Measurements from ENCODE around the gene SMIM41. TPM values are rescaled to one million over a fixed set of nuclear protein-coding genes. Genes with fewer than 3 reads are reported as not detected.

Gene SMIM41
- total and polyA plus RNA-seq, 3 experiments from 2014 or later: not detected

- H3K4me3 ChIP-seq (ENCODE audit: low read length): no peak overlapping the region
- peak overlapping the region in 2 of 8 donors; percentile 37 to 80 for H3K27ac Mint-ChIP-seq
- no peak overlapping the region for H3K27ac ChIP-seq (ENCODE audit: low read depth, low read length)
- no peaks in the 10 kb centered on the region for H3K27me3 ChIP-seq (ENCODE audit: insufficient read depth, low read length, poor library complexity, severe bottlenecking)
- H3K27me3 Mint-ChIP-seq: peaks cover 0 to 2% of the 10 kb centered on the region in 2 donors
- H3K36me3 Mint-ChIP-seq: no peaks in the 10 kb centered on the region
- ChIA-PET CTCF (interaction anchor here (1.0 to 20.9 kb wide), 2 partner anchors 20 to 38 kb away, joined by 3 to 206 read pairs; no protein-coding TSS in a partner anchor), POLR2A (interaction anchor here (1.2 kb wide), 1 partner anchor 10 kb away, joined by 6 read pairs; no protein-coding TSS in a partner anchor)
- H3K4me3 Mint-ChIP-seq: peak overlapping the region in 1 of 7 donors; percentile 30
- H3K9me3 Mint-ChIP-seq: no peaks in the 10 kb centered on the region
- H3K36me3 ChIP-seq (ENCODE audit: insufficient read depth, low read length): no peaks in the 10 kb centered on the region
- H3K4me1 ChIP-seq (ENCODE audit: insufficient read depth, low read length): peaks cover 17% of the 10 kb centered on the region
- no peak for DNase-seq
- H3K9me3 ChIP-seq (ENCODE audit: low read length): no peaks in the 10 kb centered on the region
- H3K4me1 Mint-ChIP-seq: peaks cover 14 to 23% (median 17%) of the 10 kb centered on the region in 3 donors
Measured at GRCh38 chr12:52044292-52044983, 35.1 kb upstream of the SMIM41 start.

DNA sequence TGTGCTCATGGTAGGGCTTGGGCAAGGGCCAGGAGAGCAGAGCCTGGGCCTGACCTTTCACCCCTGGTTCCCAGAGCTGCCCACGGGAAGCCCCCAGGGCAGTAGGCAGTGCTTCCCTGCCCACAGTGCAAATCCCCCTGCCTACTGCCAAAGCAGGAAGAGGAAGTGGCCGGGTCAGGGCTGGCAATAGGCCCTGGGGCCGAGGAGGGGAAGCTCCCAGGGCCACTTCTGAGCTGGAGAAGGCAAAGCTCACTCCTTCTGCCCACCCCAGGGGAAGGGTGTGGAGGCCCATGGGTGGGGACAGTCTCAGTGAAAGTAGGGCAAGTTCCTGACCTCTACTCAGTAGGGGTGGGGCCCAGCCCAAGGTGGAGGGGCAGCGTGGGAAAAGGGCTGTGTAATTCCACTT is 33.7 kb upstream of the SMIM41 start:
- Mint-ChIP-seq H3K4me1 (peaks cover 24 to 32% (median 26%) of the 10 kb centered on the region in 3 donors), H3K4me3 (no peak overlapping the region), H3K27me3 (peaks cover 0 to 2% of the 10 kb centered on the region in 2 donors), H3K27ac (no peak overlapping the region), H3K36me3 (no peaks in the 10 kb centered on the region), H3K9me3 (no peaks in the 10 kb centered on the region)
- ChIA-PET POLR2A (no interaction called here), CTCF (interaction anchor here (20.9 kb wide), 1 partner anchor 21 kb away, joined by 206 read pairs; no protein-coding TSS in a partner anchor)
- Histone ChIP-seq H3K27ac (ENCODE audit: low read depth, low read length) (no peak overlapping the region), H3K36me3 (ENCODE audit: insufficient read depth, low read length) (no peaks in the 10 kb centered on the region), H3K27me3 (ENCODE audit: insufficient read depth, low read length, poor library complexity, severe bottlenecking) (no peaks in the 10 kb centered on the region), H3K4me1 (ENCODE audit: insufficient read depth, low read length) (peaks cover 29% of the 10 kb centered on the region), H3K9me3 (ENCODE audit: low read length) (no peaks in the 10 kb centered on the region), H3K4me3 (ENCODE audit: low read length) (no peak overlapping the region)
- DNase-seq: no peak

DNA sequence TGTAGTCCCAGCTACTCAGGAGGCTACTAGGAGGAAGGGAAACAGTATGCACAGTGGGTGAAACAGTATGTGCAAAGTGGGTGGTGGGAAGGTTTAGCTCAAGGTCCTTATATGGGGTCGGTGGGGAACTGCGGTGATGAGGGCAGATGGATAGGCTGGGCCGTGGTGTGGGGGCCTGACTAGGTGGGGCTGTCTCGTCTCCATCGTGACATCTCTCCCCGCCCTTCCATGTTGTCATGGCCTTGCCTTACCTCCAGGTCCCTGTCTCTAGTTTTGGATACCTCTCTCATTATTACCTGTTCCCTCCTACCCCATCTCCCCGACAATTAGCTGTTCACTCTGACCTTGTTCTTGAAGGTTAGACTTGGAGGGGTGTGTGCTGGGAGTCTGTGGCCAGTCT is 32.6 kb upstream of the SMIM41 start:
- POLR2A ChIA-PET: no interaction called here

DNA sequence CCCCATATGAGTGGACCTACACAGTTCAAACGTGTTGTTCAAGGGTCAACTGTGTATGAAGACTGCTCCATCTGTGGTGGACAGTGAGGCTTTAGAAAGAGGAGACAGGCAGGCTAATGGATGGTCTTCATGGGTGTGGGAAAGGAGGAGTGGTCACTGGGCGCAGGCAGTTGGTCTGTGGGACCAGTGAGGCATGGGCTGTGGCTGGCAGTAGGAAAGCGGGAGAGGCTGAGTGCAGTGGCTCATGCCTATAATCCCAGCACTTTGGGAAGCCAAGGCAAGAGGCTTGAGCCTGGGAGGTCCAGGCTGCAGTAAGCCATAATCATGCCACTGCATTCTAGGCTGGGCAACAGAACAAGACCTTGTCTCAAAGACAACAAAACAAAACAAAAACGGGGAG is 30.2 kb upstream of the SMIM41 start:
- no peaks in the 10 kb centered on the region for H3K27me3 ChIP-seq (ENCODE audit: insufficient read depth, low read length, poor library complexity, severe bottlenecking)
- no peak overlapping the region for H3K4me3 ChIP-seq (ENCODE audit: low read length)
- H3K9me3 Mint-ChIP-seq: no peaks in the 10 kb centered on the region
- DNase-seq: no peak
- no peak overlapping the region for H3K27ac ChIP-seq (ENCODE audit: low read depth, low read length)
- H3K36me3 ChIP-seq (ENCODE audit: insufficient read depth, low read length): no peaks in the 10 kb centered on the region
- peaks cover 0 to 2% of the 10 kb centered on the region in 2 donors for H3K27me3 Mint-ChIP-seq
- peaks cover 0 to 3% (median 0%) of the 10 kb centered on the region in 3 donors for H3K36me3 Mint-ChIP-seq
- ChIA-PET CTCF (interaction anchor here (20.9 kb wide), 1 partner anchor 25 kb away, joined by 206 read pairs; no protein-coding TSS in a partner anchor), POLR2A (interaction anchor here (0.6 kb wide), 1 partner anchor 21 kb away, joined by 3 read pairs; the partner anchor contains the start of gene ATG101)
- peaks cover 27% of the 10 kb centered on the region for H3K4me1 ChIP-seq (ENCODE audit: insufficient read depth, low read length)
- no peaks in the 10 kb centered on the region for H3K9me3 ChIP-seq (ENCODE audit: low read length)
- H3K4me1 Mint-ChIP-seq: peaks cover 24 to 39% (median 28%) of the 10 kb centered on the region in 3 donors
- H3K4me3 Mint-ChIP-seq: peak overlapping the region; percentile 64 to 99 (median 94)
- peak overlapping the region; percentile 43 to 99 (median 88) for H3K27ac Mint-ChIP-seq

More for the DNA sequence above, 32.6 kb upstream of the SMIM41 start:
- Mint-ChIP-seq H3K27me3 (no peaks in the 10 kb centered on the region), H3K4me1 (peaks cover 23 to 36% (median 26%) of the 10 kb centered on the region in 3 donors), H3K9me3 (no peaks in the 10 kb centered on the region), H3K4me3 (no peak overlapping the region), H3K36me3 (peaks cover 0 to 3% (median 0%) of the 10 kb centered on the region in 3 donors), H3K27ac (no peak overlapping the region)
- Histone ChIP-seq H3K36me3 (ENCODE audit: insufficient read depth, low read length) (no peaks in the 10 kb centered on the region), H3K27ac (ENCODE audit: low read depth, low read length) (no peak overlapping the region), H3K4me1 (ENCODE audit: insufficient read depth, low read length) (peaks cover 28% of the 10 kb centered on the region), H3K4me3 (ENCODE audit: low read length) (no peak overlapping the region), H3K9me3 (ENCODE audit: low read length) (no peaks in the 10 kb centered on the region), H3K27me3 (ENCODE audit: insufficient read depth, low read length, poor library complexity, severe bottlenecking) (no peaks in the 10 kb centered on the region)
- CTCF ChIA-PET: interaction anchor here (1.0 to 20.9 kb wide), 4 partner anchors 23 to 226 kb away, joined by 3 to 206 read pairs (median 4); no protein-coding TSS in a partner anchor
- DNase-seq: no peak

DNA sequence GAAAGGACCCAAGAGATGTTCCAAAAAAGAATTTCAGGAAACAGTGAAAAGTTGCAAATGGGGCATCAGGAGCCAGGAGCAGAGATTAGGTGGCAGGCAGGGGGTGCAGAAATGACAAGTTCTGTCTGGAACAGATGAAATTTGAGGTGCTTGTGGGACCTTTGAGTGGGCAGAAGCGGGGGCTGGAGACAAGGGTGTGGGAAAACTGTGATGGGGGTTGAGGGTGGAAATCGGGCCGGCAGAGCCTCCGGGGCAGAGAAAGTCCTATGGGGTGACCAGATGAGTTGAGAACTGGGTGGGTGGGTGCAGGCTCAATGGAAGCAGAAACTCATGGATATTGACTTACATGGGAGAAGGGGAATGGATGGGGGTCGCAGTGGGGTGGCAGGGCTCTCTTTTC is 29.8 kb upstream of the SMIM41 start:
- Histone ChIP-seq H3K27ac (ENCODE audit: low read depth, low read length) (no peak overlapping the region), H3K4me1 (ENCODE audit: insufficient read depth, low read length) (peaks cover 27% of the 10 kb centered on the region), H3K27me3 (ENCODE audit: insufficient read depth, low read length, poor library complexity, severe bottlenecking) (no peaks in the 10 kb centered on the region), H3K36me3 (ENCODE audit: insufficient read depth, low read length) (no peaks in the 10 kb centered on the region), H3K9me3 (ENCODE audit: low read length) (no peaks in the 10 kb centered on the region), H3K4me3 (ENCODE audit: low read length) (no peak overlapping the region)
- no peak for DNase-seq
- ChIA-PET CTCF (no interaction called here), POLR2A (no interaction called here)
- peak overlapping the region; percentile 61 to 99 (median 94) for H3K4me3 Mint-ChIP-seq
- H3K9me3 Mint-ChIP-seq: no peaks in the 10 kb centered on the region
- peak overlapping the region; percentile 43 to 99 (median 88) for H3K27ac Mint-ChIP-seq
- H3K27me3 Mint-ChIP-seq: peaks cover 0 to 2% of the 10 kb centered on the region in 2 donors
- H3K36me3 Mint-ChIP-seq: peaks cover 0 to 3% (median 0%) of the 10 kb centered on the region in 3 donors
- H3K4me1 Mint-ChIP-seq: peaks cover 24 to 39% (median 28%) of the 10 kb centered on the region in 3 donors

- no peaks in the 10 kb centered on the region for H3K9me3 Mint-ChIP-seq
- H3K4me1 ChIP-seq (ENCODE audit: insufficient read depth, low read length): peaks cover 27% of the 10 kb centered on the region
- H3K27ac Mint-ChIP-seq: peak overlapping the region; percentile 85 to 100 (median 89)
- H3K4me3 Mint-ChIP-seq: peak overlapping the region; percentile 79 to 99 (median 94)
- DNase-seq: no peak
- H3K4me1 Mint-ChIP-seq: peaks cover 24 to 39% (median 28%) of the 10 kb centered on the region in 3 donors
- H3K27me3 ChIP-seq (ENCODE audit: insufficient read depth, low read length, poor library complexity, severe bottlenecking): no peaks in the 10 kb centered on the region
- H3K27me3 Mint-ChIP-seq: peaks cover 0 to 2% of the 10 kb centered on the region in 2 donors
- peak overlapping the region; percentile 81 for H3K27ac ChIP-seq (ENCODE audit: low read depth, low read length)
- peaks cover 0 to 3% (median 0%) of the 10 kb centered on the region in 3 donors for H3K36me3 Mint-ChIP-seq
- POLR2A ChIA-PET: interaction anchor here (0.9 to 1.9 kb wide), 7 partner anchors 9 to 27 kb away, joined by 4 to 20 read pairs (median 4); partner anchors contain the start of gene ATG101
- H3K4me3 ChIP-seq (ENCODE audit: low read length): peak overlapping the region; percentile 84
- no peaks in the 10 kb centered on the region for H3K9me3 ChIP-seq (ENCODE audit: low read length)
- no peaks in the 10 kb centered on the region for H3K36me3 ChIP-seq (ENCODE audit: insufficient read depth, low read length)
- CTCF ChIA-PET: interaction anchor here (1.7 to 3.0 kb wide), 4 partner anchors 12 to 25 kb away, joined by 5 to 33 read pairs (median 12); partner anchors contain the start of gene ATG101
Measured at GRCh38 chr12:52050116-52050757, 29.3 kb upstream of the SMIM41 start.

- ChIA-PET POLR2A (interaction anchor here (0.7 to 1.9 kb wide), 10 partner anchors 10 to 76 kb away, joined by 3 to 20 read pairs (median 4); partner anchors contain the start of gene ATG101), CTCF (interaction anchor here (0.7 to 3.0 kb wide), 6 partner anchors 13 to 58 kb away, joined by 3 to 33 read pairs (median 6); partner anchors contain the start of gene ATG101)
- Histone ChIP-seq H3K27me3 (ENCODE audit: insufficient read depth, low read length, poor library complexity, severe bottlenecking) (no peaks in the 10 kb centered on the region), H3K9me3 (ENCODE audit: low read length) (no peaks in the 10 kb centered on the region), H3K36me3 (ENCODE audit: insufficient read depth, low read length) (no peaks in the 10 kb centered on the region), H3K4me3 (ENCODE audit: low read length) (peak within 1 kb of the TSS; percentile 91), H3K27ac (ENCODE audit: low read depth, low read length) (peak within 1 kb of the TSS; percentile 90), H3K4me1 (ENCODE audit: insufficient read depth, low read length) (peaks cover 27% of the 10 kb centered on the region)
- DNase-seq: peak; percentile 99 to 100 (median 99)
- Mint-ChIP-seq H3K27ac (peak within 1 kb of the TSS; percentile 85 to 100 (median 98)), H3K4me1 (peaks cover 24 to 39% (median 28%) of the 10 kb centered on the region in 3 donors), H3K9me3 (no peaks in the 10 kb centered on the region), H3K4me3 (peak within 1 kb of the TSS; percentile 79 to 99 (median 94)), H3K36me3 (peaks cover 0 to 3% (median 0%) of the 10 kb centered on the region in 3 donors), H3K27me3 (peaks cover 0 to 2% of the 10 kb centered on the region in 2 donors)
Measured at GRCh38 chr12:52050758-52051541, 28.6 kb upstream of the SMIM41 start, which contains the start of gene NR4A1. NR4A1 (plus strand) TSS chr12:52051442; CDS start chr12:52054329, 2,887 bp downstream.
